ENCODE data around the gene SMAD7.

GRCh38 chr18:48904847-48905394, 45.8 kb downstream of the SMAD7 start:
- TF ChIP-seq, protein P1, sequence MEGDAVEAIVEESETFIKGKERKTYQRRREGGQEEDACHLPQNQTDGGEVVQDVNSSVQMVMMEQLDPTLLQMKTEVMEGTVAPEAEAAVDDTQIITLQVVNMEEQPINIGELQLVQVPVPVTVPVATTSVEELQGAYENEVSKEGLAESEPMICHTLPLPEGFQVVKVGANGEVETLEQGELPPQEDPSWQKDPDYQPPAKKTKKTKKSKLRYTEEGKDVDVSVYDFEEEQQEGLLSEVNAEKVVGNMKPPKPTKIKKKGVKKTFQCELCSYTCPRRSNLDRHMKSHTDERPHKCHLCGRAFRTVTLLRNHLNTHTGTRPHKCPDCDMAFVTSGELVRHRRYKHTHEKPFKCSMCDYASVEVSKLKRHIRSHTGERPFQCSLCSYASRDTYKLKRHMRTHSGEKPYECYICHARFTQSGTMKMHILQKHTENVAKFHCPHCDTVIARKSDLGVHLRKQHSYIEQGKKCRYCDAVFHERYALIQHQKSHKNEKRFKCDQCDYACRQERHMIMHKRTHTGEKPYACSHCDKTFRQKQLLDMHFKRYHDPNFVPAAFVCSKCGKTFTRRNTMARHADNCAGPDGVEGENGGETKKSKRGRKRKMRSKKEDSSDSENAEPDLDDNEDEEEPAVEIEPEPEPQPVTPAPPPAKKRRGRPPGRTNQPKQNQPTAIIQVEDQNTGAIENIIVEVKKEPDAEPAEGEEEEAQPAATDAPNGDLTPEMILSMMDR (conservative IDR thresholded peaks at IDR 0.05 in 1 of 2, IDR thresholded peaks at IDR 0.05 in 1 of 2; ENCODE audit: low read depth in 1 of 2, low read length in 2 of 2), result no peak
- no peak for TF ChIP-seq EZH2 (IDR thresholded peaks at IDR 0.05; ENCODE audit: low read length, missing control alignments)

Data from fibroblast of lung (primary cell).